WERI-Rb-1 (cell line): ENCODE data around the gene TDRD7.

Source experiments
- DNase-seq: peaks from one replicate; pipeline ENCODE4 v3.0.0-alpha.2; 2020
- H3K27ac ChIP-seq: fragments of 250-450 bp; sonication (Bioruptor Pico); 2 replicates; pipeline ENCODE4 v1.5.1; 2020; ENCODE audit warnings: mild to moderate bottlenecking, moderate library complexity
- H3K27me3 ChIP-seq: fragments of 250-450 bp; sonication (Bioruptor Pico); 2 replicates; pipeline ENCODE4 v1.5.1; 2021; ENCODE audit warnings: mild to moderate bottlenecking, low read depth, moderate library complexity; ENCODE audit not compliant: insufficient read depth, severe bottlenecking
- H3K36me3 ChIP-seq: fragments of 250-450 bp; sonication (Bioruptor Pico); 2 replicates; pipeline ENCODE4 v1.5.1; 2020; ENCODE audit warnings: mild to moderate bottlenecking, moderate library complexity
- H3K4me3 ChIP-seq: 2 replicates; pipeline ENCODE4 v1.5.1; 2011; ENCODE audit warnings: low read depth, mild to moderate bottlenecking, control low read depth, low read length
- H3K9me3 ChIP-seq: fragments of 250-450 bp; sonication (Bioruptor Pico); 2 replicates; pipeline ENCODE4 v1.5.1; 2021; ENCODE audit warnings: mild to moderate bottlenecking, moderate library complexity; ENCODE audit not compliant: severe bottlenecking
- CTCF ChIP-seq: IDR thresholded peaks from 2 replicates; pipeline ENCODE4 v1.5.1; 2011; ENCODE audit warnings: low read depth, mild to moderate bottlenecking, control low read depth, inconsistent platforms, low read length

TDRD7 gene

DNA sequence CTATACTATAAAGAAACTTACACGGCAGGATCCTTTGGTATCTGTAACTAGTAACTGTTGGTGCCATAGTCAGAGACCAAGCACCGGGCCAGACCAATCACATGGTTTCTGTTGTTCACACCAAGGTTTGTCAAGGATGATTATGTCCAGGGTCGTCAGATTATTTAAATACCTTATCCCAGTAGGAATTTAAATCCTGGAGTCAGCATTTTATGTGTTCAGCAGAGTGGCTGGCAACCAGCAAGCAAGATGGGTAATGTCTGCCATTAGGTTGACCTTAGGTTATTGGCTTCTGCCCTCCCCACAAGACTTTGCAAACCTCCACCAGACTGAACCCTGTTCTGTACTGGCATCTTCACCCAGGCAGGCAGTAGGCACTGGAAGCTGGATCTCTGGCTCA lies 50.3 kb downstream of the TDRD7 start:
- Histone ChIP-seq H3K27me3 (no peaks in the 10 kb centered on the region), H3K9me3 (no peaks in the 10 kb centered on the region), H3K4me3 (no peak overlapping the region), H3K27ac (no peak overlapping the region), H3K36me3 (no peaks in the 10 kb centered on the region)
- no peak for DNase-seq
- TF ChIP-seq CTCF, result no peak

GRCh38 chr9:97462914-97463313 lies 51.0 kb downstream of the TDRD7 start:
- no peak for DNase-seq

DNA sequence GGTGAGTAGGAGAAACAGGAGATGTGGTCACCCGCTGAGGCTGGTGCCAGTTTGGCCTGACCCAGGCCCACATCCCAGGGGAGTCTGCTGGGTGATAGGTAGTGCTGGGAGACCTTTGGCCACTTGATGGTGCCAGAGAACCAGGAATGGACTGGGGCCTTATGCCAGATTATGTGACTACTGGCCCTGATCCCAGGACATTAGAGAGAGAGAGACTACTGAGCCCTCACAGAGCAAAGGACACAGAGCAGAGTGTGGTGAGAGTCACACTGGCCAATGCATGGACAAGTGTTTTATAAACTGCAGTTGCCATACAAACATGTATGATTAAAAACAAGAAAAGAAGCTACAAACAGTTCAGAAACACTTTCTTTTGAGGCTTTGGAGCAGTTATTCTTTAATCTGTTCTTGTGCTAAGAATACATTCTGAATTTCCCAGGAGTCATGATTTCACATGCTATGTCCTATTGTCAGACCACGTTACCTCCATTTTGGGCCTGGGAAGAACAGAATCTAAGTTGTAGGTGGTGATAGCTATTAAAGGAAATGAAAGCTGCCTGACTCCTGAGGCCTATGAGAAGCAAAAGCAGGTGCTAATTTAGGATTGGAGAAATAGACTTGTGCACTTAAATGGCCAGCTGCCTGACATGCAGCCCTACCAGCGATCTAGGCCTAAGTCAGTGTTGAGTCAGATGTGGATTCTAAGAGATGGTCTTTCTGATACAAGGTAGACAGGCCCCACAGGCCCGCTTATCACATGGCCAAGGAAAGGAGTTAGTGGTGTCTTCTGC lies 57.0 kb downstream of the TDRD7 start:
- peaks cover 3% of the 10 kb centered on the region; the same call in 1 of the 2 replicates for H3K36me3 ChIP-seq
- no peak overlapping the region for H3K27ac ChIP-seq
- peak; percentile 86 for DNase-seq
- H3K27me3 ChIP-seq, result no peaks in the 10 kb centered on the region
- TF ChIP-seq CTCF, result peak; percentile 97
- no peaks in the 10 kb centered on the region for H3K9me3 ChIP-seq
- H3K4me3 ChIP-seq, result no peak overlapping the region

More at GRCh38 chr9:97462914-97463313, 51.0 kb downstream of the TDRD7 start:
- no peaks in the 10 kb centered on the region for H3K27me3 ChIP-seq
- H3K4me3 ChIP-seq, result no peak overlapping the region
- no peaks in the 10 kb centered on the region for H3K36me3 ChIP-seq
- no peak overlapping the region for H3K27ac ChIP-seq
- TF ChIP-seq CTCF, result no peak
- H3K9me3 ChIP-seq, result no peaks in the 10 kb centered on the region

DNA sequence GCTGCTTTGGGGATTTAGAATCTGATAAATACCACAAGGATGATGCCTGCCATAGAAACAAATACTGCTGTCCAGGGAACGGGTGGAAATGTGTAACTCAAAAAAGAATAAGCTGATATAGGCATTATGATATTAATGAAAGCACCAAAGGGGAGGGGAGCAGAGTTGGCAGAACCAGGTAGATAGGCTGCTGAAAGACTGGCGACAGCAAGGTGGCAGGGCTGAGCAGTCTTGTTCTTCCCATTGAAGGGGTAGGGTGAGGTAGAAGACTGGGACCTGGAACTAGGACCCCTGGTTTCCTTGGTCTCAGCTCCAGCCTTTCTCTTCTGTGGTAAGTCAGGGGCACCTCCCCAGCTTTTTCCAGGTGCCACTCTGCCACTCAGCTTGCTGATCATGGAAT lies 58.2 kb downstream of the TDRD7 start:
- H3K27me3 ChIP-seq, result no peaks in the 10 kb centered on the region
- DNase-seq, result peak; percentile 38
- TF ChIP-seq CTCF, result peak; percentile 74
- H3K36me3 ChIP-seq, result peaks cover 3% of the 10 kb centered on the region; the same call in 1 of the 2 replicates
- no peak overlapping the region for H3K27ac ChIP-seq
- no peak overlapping the region for H3K4me3 ChIP-seq
- no peaks in the 10 kb centered on the region for H3K9me3 ChIP-seq

DNA sequence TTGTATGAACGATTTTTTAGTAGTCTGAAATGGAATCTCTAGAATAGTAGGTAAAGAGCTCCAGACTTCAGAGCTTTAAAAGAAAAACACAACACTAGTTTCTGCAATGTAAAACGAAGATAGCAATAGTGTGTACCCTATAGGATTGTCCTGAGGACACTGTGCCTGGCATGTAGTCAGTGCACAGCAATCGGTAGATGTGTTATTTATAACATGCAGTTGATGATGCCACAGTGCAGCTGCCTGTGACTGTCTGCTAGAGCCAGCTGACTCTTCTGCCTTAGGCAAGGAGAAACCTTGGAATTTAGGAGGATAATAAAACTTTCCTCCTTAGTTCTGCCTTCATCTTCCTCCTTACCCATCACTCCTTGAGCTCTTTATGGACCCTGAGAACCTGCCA lies 61.8 kb downstream of the TDRD7 start:
- Histone ChIP-seq H3K36me3 (no peaks in the 10 kb centered on the region; the same call in 1 of the 2 replicates), H3K27me3 (no peaks in the 10 kb centered on the region), H3K9me3 (no peaks in the 10 kb centered on the region), H3K4me3 (no peak overlapping the region), H3K27ac (no peak overlapping the region)
- no peak for TF ChIP-seq CTCF
- DNase-seq, result no peak
